CD4-positive, alpha-beta memory T cell (primary cell): ENCODE measurements around the gene CD93. TPM values are rescaled to one million over a fixed set of nuclear protein-coding genes. Genes with fewer than 3 reads are reported as not detected.

Experiments used
- CTCF ChIA-PET: fragments of 350-600 bp; sonication (Branson Sonifier 250); formaldehyde crosslinking; loops from one replicate; lab custom pipeline; 2021; ENCODE audit warnings: inconsistent platforms; ENCODE audit not compliant: partially characterized antibody; lab: Charles Lee
- POLR2A ChIA-PET: fragments of 350-600 bp; sonication (Branson Sonifier 250); formaldehyde crosslinking; loops from one replicate; lab custom pipeline; 2021; ENCODE audit not compliant: partially characterized antibody; lab: Charles Lee
- DNase-seq, 5 donors: peaks; one replicate each; pipeline versions ENCODE4 v3.0.0 to v3.0.0-alpha.2; 2020 to 2022; ENCODE audit warnings: mixed read lengths in 1 of 5
- H3K27ac ChIP-seq: one replicate; pipeline ENCODE4 v1.7.0; 2013; ENCODE audit warnings: low read depth, low read length
- H3K27me3 ChIP-seq: 2 replicates; pipeline ENCODE4 v1.7.0; 2013; ENCODE audit warnings: mild to moderate bottlenecking, low read length, moderate library complexity; ENCODE audit not compliant: insufficient read depth
- H3K36me3 ChIP-seq: 2 replicates; pipeline ENCODE4 v1.7.0; 2013; ENCODE audit warnings: mild to moderate bottlenecking, low read length, moderate library complexity; ENCODE audit not compliant: insufficient read depth
- H3K4me1 ChIP-seq: 2 replicates; pipeline ENCODE4 v1.7.0; 2013; ENCODE audit warnings: mild to moderate bottlenecking, low read length, moderate library complexity; ENCODE audit not compliant: insufficient read depth
- H3K4me3 ChIP-seq, 2 donors: one replicate each; pipeline ENCODE4 v1.7.0; 2013; ENCODE audit warnings: low read length in 2 of 2, mild to moderate bottlenecking in 1 of 2
- H3K9me3 ChIP-seq, 2 donors: one replicate each; pipeline ENCODE4 v1.7.0; 2013; ENCODE audit warnings: low read length in 2 of 2, control low read depth in 1 of 2; ENCODE audit not compliant: control insufficient read depth in 1 of 2
- H3K27ac Mint-ChIP-seq, 7 donors: one replicate each; pipeline ENCODE4 v1.8.0; 2020 to 2021; ENCODE audit warnings: mixed read lengths in 7 of 7, mild to moderate bottlenecking in 6 of 7, inconsistent platforms in 3 of 7, moderate library complexity in 3 of 7
- H3K27me3 Mint-ChIP-seq, 2 donors: one replicate each; pipeline ENCODE4 v1.8.0; 2020 to 2021; ENCODE audit warnings: mixed read lengths in 2 of 2
- H3K36me3 Mint-ChIP-seq, 2 donors: one replicate each; pipeline ENCODE4 v1.8.0; 2020 to 2021; ENCODE audit warnings: mixed read lengths in 2 of 2, inconsistent platforms in 1 of 2, mild to moderate bottlenecking in 1 of 2
- H3K4me1 Mint-ChIP-seq, 4 donors: one replicate each; pipeline ENCODE4 v1.8.0; 2020 to 2021; ENCODE audit warnings: mixed read lengths in 4 of 4, mild to moderate bottlenecking in 1 of 4
- H3K4me3 Mint-ChIP-seq, 8 donors: one replicate each; pipeline ENCODE4 v1.8.0; 2020 to 2021; ENCODE audit warnings: mixed read lengths in 8 of 8, mild to moderate bottlenecking in 7 of 8, moderate library complexity in 6 of 8, inconsistent platforms in 3 of 8
- H3K9me3 Mint-ChIP-seq, 8 donors: one replicate each; pipeline ENCODE4 v1.8.0; 2020 to 2021; ENCODE audit warnings: mixed read lengths in 8 of 8, mild to moderate bottlenecking in 5 of 8, inconsistent platforms in 3 of 8, moderate library complexity in 1 of 8
- intact Hi-C: fragments of 100-400 bp; cut with micrococcal nuclease; formaldehyde crosslinking; loops from one replicate; pipeline ENCODE4 v1.15.1; 2023
- polyA plus RNA-seq, 2 donors: library from polyadenylated mRNA; unstranded; fragments of 300-500 nt; fragmentation: Illumina TruSeq; gene quantifications; one replicate each; pipeline ENCODE4 v1.2.3, GENCODE V29; 2021
- total RNA-seq, 2 experiments: library from RNA; stranded (reverse); gene quantifications; one replicate each; pipeline ENCODE4 v1.2.3, GENCODE V29; 2021

The CD93 gene, protein sequence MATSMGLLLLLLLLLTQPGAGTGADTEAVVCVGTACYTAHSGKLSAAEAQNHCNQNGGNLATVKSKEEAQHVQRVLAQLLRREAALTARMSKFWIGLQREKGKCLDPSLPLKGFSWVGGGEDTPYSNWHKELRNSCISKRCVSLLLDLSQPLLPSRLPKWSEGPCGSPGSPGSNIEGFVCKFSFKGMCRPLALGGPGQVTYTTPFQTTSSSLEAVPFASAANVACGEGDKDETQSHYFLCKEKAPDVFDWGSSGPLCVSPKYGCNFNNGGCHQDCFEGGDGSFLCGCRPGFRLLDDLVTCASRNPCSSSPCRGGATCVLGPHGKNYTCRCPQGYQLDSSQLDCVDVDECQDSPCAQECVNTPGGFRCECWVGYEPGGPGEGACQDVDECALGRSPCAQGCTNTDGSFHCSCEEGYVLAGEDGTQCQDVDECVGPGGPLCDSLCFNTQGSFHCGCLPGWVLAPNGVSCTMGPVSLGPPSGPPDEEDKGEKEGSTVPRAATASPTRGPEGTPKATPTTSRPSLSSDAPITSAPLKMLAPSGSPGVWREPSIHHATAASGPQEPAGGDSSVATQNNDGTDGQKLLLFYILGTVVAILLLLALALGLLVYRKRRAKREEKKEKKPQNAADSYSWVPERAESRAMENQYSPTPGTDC
- total RNA-seq (1 to 10 TPM; 1.2 to 1.3 TPM), polyA plus RNA-seq (under 1 TPM in 1 of 2 donors, not detected in 1; 0.55 TPM)

DNA sequence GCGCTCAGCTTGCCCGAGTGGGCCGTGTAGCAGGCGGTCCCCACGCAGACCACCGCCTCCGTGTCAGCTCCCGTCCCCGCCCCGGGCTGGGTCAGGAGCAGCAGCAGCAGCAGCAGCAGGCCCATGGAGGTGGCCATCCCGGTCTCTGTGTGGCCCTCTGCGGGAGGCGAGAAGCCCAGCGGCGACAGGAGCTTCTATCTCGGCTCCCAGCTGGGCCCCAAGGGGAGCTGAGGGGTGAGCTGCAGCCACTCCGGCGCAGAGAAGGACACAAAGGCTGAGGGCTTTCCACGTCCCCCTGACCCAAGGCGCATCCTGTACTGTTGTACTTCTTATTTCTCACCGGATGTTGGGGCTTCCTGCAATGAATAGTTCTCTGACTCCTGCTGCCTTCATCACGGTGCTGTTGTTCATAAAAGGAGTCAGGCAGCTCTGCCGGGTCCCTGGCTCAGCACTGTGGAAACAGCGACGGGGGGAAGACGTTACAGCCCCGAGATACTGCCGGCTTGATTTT is at the start of gene CD93:
Gene CD93, minus strand, starts transcription at position 269 of the 511 bp plus-strand sequence. Its CDS starts 132 bp downstream, at position 137.
- H3K36me3 Mint-ChIP-seq: no peaks in the 10 kb centered on the region
- H3K9me3 ChIP-seq: no peaks in the 10 kb centered on the region
- DNase-seq: peak in 4 of 5 donors; percentile 11 to 41 (median 31)

DNA sequence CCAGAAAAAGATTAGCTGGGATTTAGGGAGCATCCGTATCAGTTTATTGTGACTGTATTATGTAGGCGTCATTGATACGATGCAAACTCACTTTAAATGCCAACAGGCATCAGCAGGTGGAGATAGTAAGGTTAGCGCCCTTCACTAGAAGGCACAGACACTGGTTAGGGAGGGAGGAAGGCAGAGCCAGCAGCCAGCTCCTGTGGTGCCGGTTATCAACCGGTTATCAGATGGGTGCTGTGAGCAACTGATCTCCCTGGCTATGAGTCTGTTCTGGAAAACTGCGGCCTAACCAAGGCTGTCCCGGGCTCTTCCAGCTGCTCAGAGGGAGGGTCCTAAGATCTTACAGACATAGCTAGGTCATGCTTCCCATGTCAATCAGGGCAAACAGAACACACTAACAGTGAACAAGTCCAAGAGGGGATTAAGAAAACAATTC is 47.5 kb upstream of the CD93 start:
- Mint-ChIP-seq H3K9me3 (no peaks in the 10 kb centered on the region), H3K4me3 (no peak overlapping the region), H3K36me3 (no peaks in the 10 kb centered on the region), H3K4me1 (no peaks in the 10 kb centered on the region), H3K27me3 (no peaks in the 10 kb centered on the region), H3K27ac (no peak overlapping the region)
- H3K27me3 ChIP-seq: no peaks in the 10 kb centered on the region
- no peaks in the 10 kb centered on the region for H3K36me3 ChIP-seq
- no peaks in the 10 kb centered on the region for H3K9me3 ChIP-seq
- POLR2A ChIA-PET: no interaction called here
- no peak overlapping the region for H3K27ac ChIP-seq
- H3K4me3 ChIP-seq: no peak overlapping the region
- intact Hi-C loops: no loop called here
- H3K4me1 ChIP-seq: no peaks in the 10 kb centered on the region
- DNase-seq: no peak
- CTCF ChIA-PET: interaction anchor here (1.4 kb wide), 1 partner anchor 9 kb away, joined by 3 read pairs; no protein-coding TSS in a partner anchor

More for the DNA sequence above, at the start of gene CD93:
- no peaks in the 10 kb centered on the region for H3K9me3 Mint-ChIP-seq
- CTCF ChIA-PET: no interaction called here
- peaks cover 11 to 42% (median 21%) of the 10 kb centered on the region in 4 donors for H3K4me1 Mint-ChIP-seq
- POLR2A ChIA-PET: interaction anchor here (0.9 kb wide), 1 partner anchor 73 kb away, joined by 3 read pairs; no protein-coding TSS in a partner anchor
- H3K4me1 ChIP-seq: peaks cover 13% of the 10 kb centered on the region
- peaks cover 2 to 5% of the 10 kb centered on the region in 2 donors for H3K27me3 Mint-ChIP-seq
- H3K27me3 ChIP-seq: no peaks in the 10 kb centered on the region
- no peak within 1 kb of the TSS for H3K4me3 ChIP-seq
- H3K27ac Mint-ChIP-seq: peak within 1 kb of the TSS; percentile 59 to 94 (median 91)
- H3K36me3 ChIP-seq: no peaks in the 10 kb centered on the region
- peak within 1 kb of the TSS; percentile 79 to 87 (median 82) for H3K4me3 Mint-ChIP-seq
- intact Hi-C loops: loop anchor here (10.0 kb wide), 1 partner anchor 59 kb away; no protein-coding TSS in a partner anchor
- H3K27ac ChIP-seq: no peak within 1 kb of the TSS

DNA sequence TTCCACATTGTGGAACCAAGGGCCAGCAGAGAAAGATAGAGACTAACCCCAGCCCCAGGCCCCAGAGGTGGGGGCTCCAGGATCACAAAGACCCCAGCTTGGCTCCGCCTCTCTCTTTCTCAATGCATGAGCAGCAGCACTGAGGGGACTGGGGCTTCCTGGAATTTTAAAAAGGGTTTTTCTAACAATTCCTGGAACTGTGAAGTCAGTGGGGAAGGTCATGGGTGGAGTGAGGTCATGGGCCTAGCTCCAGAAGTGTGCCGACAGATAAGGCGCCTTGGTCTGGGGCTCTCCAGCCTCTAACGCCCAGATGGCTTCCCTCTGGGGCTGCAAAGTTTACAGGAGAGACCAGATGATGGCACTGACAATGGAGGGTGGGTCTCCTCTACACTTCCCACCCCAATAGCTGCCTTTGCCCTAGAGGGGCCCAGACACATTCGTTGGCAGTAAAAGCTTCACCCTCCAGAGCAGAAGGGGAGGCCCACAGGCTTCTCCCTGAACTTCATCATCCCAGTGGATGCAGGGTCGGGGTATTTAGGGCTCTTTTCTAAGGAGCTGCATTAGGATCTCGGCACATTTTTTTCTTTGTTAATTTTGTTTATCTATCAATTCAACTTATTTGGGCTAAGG is 46.9 kb upstream of the CD93 start:
- H3K4me1 Mint-ChIP-seq: peaks cover 0 to 5% (median 3%) of the 10 kb centered on the region in 4 donors
- ChIA-PET POLR2A (interaction anchor here (0.6 kb wide), 1 partner anchor 25 kb away, joined by 3 read pairs; no protein-coding TSS in a partner anchor), CTCF (interaction anchor here (1.4 kb wide), 2 partner anchors 9 to 71 kb away, joined by 3 read pairs; no protein-coding TSS in a partner anchor)

DNA sequence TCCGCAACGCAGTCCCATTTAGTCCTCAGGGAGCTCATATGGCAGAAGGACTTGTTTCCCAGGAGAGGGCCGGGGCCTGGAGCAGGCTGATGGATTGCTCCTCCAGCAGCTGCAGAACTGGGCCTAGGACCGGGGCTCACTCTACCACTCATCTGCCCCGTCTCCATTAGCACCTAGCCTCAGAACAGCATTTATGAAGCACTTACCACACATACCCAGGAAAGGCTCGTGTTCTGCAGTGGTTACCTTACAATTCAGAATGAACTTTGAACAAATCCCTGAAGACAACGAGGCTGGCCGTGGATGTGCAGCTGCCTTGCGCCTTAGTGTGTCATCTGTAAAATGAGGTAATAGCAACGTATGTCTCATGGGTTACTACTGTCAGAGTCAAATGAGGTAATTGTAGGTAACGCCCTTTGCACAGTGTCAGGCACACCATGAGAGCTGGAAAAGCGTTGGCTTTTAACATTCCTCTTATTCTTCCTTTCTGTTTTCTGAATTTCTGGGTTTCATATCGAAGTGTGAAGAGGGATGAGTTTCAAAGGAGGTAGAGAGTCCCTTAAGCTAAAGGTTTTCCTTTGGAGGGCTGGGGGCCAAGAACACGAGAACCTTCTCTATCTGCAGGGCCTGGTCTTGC is 46.3 kb upstream of the CD93 start:
- no peak overlapping the region for H3K4me3 ChIP-seq
- ChIA-PET CTCF (interaction anchor here (1.4 kb wide), 2 partner anchors 8 to 72 kb away, joined by 3 read pairs; no protein-coding TSS in a partner anchor), POLR2A (interaction anchor here (0.6 kb wide), 1 partner anchor 26 kb away, joined by 3 read pairs; no protein-coding TSS in a partner anchor)
- no peaks in the 10 kb centered on the region for H3K36me3 ChIP-seq
- no peaks in the 10 kb centered on the region for H3K27me3 ChIP-seq
- Mint-ChIP-seq H3K4me1 (peaks cover 0 to 7% (median 5%) of the 10 kb centered on the region in 4 donors), H3K4me3 (no peak overlapping the region), H3K36me3 (no peaks in the 10 kb centered on the region), H3K9me3 (no peaks in the 10 kb centered on the region), H3K27ac (no peak overlapping the region), H3K27me3 (no peaks in the 10 kb centered on the region)
- no peak for DNase-seq
- no peaks in the 10 kb centered on the region for H3K9me3 ChIP-seq
- intact Hi-C loops: no loop called here
- no peaks in the 10 kb centered on the region for H3K4me1 ChIP-seq
- no peak overlapping the region for H3K27ac ChIP-seq

More for the DNA sequence above, 46.9 kb upstream of the CD93 start:
- H3K9me3 ChIP-seq: no peaks in the 10 kb centered on the region
- H3K4me3 Mint-ChIP-seq: no peak overlapping the region
- intact Hi-C loops: no loop called here
- no peaks in the 10 kb centered on the region for H3K36me3 Mint-ChIP-seq
- no peaks in the 10 kb centered on the region for H3K27me3 ChIP-seq
- H3K27me3 Mint-ChIP-seq: no peaks in the 10 kb centered on the region
- no peak overlapping the region for H3K27ac Mint-ChIP-seq
- H3K4me1 ChIP-seq: no peaks in the 10 kb centered on the region
- H3K9me3 Mint-ChIP-seq: no peaks in the 10 kb centered on the region
- H3K27ac ChIP-seq: no peak overlapping the region
- no peak overlapping the region for H3K4me3 ChIP-seq
- no peaks in the 10 kb centered on the region for H3K36me3 ChIP-seq
- DNase-seq: no peak

DNA sequence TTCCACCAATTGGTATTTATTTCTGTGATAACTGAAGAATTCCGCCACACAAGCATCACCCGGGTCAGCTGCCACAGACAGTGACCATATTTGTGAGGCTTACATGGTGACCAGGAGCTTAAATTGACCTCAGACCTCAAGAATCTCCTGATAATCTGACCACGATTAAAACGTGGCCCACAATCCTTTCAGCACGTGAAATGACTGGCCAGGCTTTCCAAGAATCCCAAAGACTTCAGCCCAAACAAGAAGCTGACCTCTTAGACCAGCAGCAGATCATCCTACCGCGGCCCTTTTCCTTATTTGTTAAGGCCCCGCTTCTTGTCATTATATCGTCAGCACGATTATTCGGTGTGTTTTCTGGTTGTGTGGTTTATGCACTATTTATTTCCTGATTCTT is 45.6 kb upstream of the CD93 start:
- intact Hi-C loops: no loop called here
- Mint-ChIP-seq H3K4me1 (peaks cover 0 to 7% (median 6%) of the 10 kb centered on the region in 4 donors), H3K36me3 (no peaks in the 10 kb centered on the region), H3K4me3 (no peak overlapping the region), H3K9me3 (no peaks in the 10 kb centered on the region), H3K27ac (no peak overlapping the region), H3K27me3 (peaks cover 0 to 1% of the 10 kb centered on the region in 2 donors)
- Histone ChIP-seq H3K4me1 (no peaks in the 10 kb centered on the region), H3K9me3 (no peaks in the 10 kb centered on the region), H3K27ac (no peak overlapping the region), H3K27me3 (no peaks in the 10 kb centered on the region), H3K36me3 (no peaks in the 10 kb centered on the region), H3K4me3 (no peak overlapping the region)
- CTCF ChIA-PET: interaction anchor here (1.4 kb wide), 1 partner anchor 73 kb away, joined by 3 read pairs; no protein-coding TSS in a partner anchor
- DNase-seq: no peak
- POLR2A ChIA-PET: no interaction called here

DNA sequence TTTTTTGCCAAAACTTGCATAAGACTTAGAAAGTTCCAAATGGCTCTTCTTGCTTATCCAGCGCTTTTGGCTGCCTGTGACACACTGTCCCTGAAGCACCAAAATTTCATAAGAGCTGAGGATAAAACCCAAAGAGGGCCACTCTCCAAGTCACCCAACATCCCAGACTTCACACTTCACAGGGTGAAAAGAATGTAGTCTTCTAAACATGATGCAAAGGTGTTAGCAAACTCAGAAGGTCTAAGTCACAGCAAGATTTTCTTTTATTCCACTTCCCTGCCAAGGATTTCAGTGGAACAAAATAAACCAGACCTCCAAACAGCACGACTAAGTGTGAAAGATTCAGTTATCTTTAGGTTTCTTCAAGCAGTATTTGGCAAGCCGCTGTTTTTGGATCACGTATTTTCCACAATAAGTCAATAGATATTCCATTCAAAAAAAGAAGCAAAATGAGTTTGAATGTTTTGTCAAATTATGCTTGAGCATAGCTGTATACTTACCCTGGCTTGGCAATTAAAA is 44.6 kb upstream of the CD93 start:
- H3K36me3 Mint-ChIP-seq: no peaks in the 10 kb centered on the region
- H3K4me3 Mint-ChIP-seq: no peak overlapping the region
- POLR2A ChIA-PET: no interaction called here
- H3K9me3 Mint-ChIP-seq: no peaks in the 10 kb centered on the region
- DNase-seq: no peak
- H3K4me3 ChIP-seq: no peak overlapping the region
- no peaks in the 10 kb centered on the region for H3K27me3 ChIP-seq
- intact Hi-C loops: no loop called here
- H3K9me3 ChIP-seq: no peaks in the 10 kb centered on the region
- H3K27me3 Mint-ChIP-seq: peaks cover 0 to 1% of the 10 kb centered on the region in 2 donors
- no peak overlapping the region for H3K27ac Mint-ChIP-seq
- peaks cover 0 to 7% (median 6%) of the 10 kb centered on the region in 4 donors for H3K4me1 Mint-ChIP-seq
- H3K27ac ChIP-seq: no peak overlapping the region
- H3K36me3 ChIP-seq: no peaks in the 10 kb centered on the region
- H3K4me1 ChIP-seq: no peaks in the 10 kb centered on the region
- CTCF ChIA-PET: no interaction called here
